Naive thymus-derived CD8-positive, alpha-beta T cell (primary cell): ENCODE results near the gene SNHG17. TPM values are rescaled to one million over a fixed set of nuclear protein-coding genes. Genes with fewer than 3 reads are reported as not detected.
"Not testable (repeated sequence)": the region's sequence is repeated elsewhere in the genome, so short reads cannot be mapped to it uniquely, and the experiment has no call there.

Experiments used
- ATAC-seq, 2 donors: fragments of 150-1000 bp; cut with Tn5 transposase in 1 of 2; sonication (Bioruptor Pico), chemical (Tn5 transposase) in 1 of 2; 1 replicate in 1 of 2; 2 replicates in 1 of 2; pipeline ENCODE4 v1.10.0; 2021; ENCODE audit warnings: mild to moderate bottlenecking in 2 of 2, moderate library complexity in 2 of 2
- POLR2A ChIA-PET: fragments of 350-600 bp; sonication (Branson Sonifier 250); formaldehyde crosslinking; loops from one replicate; lab custom pipeline; 2021; ENCODE audit warnings: antibody characterized with exemption; lab: Charles Lee
- DNase-seq, 10 donors: peaks; one replicate each; pipeline versions ENCODE4 v3.0.0 to v3.0.0-alpha.2; 2020 to 2022
- H3K27ac Mint-ChIP-seq, 10 donors: one replicate each; pipeline ENCODE4 v1.8.0; 2020 to 2022; ENCODE audit warnings: mild to moderate bottlenecking in 10 of 10, mixed read lengths in 10 of 10, moderate library complexity in 4 of 10, inconsistent platforms in 1 of 10
- H3K27me3 Mint-ChIP-seq, 5 donors: one replicate each; pipeline ENCODE4 v1.8.0; 2021 to 2022; ENCODE audit warnings: mixed read lengths in 5 of 5
- H3K36me3 Mint-ChIP-seq, 3 donors: one replicate each; pipeline ENCODE4 v1.8.0; 2020 to 2022; ENCODE audit warnings: mixed read lengths in 3 of 3, mild to moderate bottlenecking in 2 of 3, inconsistent platforms in 1 of 3
- H3K4me1 Mint-ChIP-seq, 4 donors: one replicate each; pipeline ENCODE4 v1.8.0; 2021 to 2022; ENCODE audit warnings: mixed read lengths in 4 of 4
- H3K4me3 Mint-ChIP-seq, 10 donors: one replicate each; pipeline ENCODE4 v1.8.0; 2020 to 2022; ENCODE audit warnings: mild to moderate bottlenecking in 10 of 10, mixed read lengths in 10 of 10, moderate library complexity in 6 of 10, inconsistent platforms in 1 of 10
- H3K9me3 Mint-ChIP-seq, 9 donors: one replicate each; pipeline ENCODE4 v1.8.0; 2020 to 2022; ENCODE audit warnings: mixed read lengths in 9 of 9, mild to moderate bottlenecking in 3 of 9, inconsistent platforms in 1 of 9, moderate library complexity in 1 of 9
- polyA plus RNA-seq, 3 donors: library from polyadenylated mRNA; unstranded; fragments of 300-500 nt; fragmentation: Illumina TruSeq; gene quantifications; one replicate each; pipeline ENCODE4 v1.2.3, GENCODE V29; 2021
- total RNA-seq, 8 experiments: library from RNA in 2 of 8; stranded (reverse) in 2 of 8; gene quantifications; one replicate each; pipeline ENCODE4 v1.2.3 and lab custom pipeline; 2021 to 2026

Gene SNHG17
- total and polyA plus RNA-seq, 5 experiments from 2014 or later, result 33.8 to 127 (median 75.3) TPM

DNA sequence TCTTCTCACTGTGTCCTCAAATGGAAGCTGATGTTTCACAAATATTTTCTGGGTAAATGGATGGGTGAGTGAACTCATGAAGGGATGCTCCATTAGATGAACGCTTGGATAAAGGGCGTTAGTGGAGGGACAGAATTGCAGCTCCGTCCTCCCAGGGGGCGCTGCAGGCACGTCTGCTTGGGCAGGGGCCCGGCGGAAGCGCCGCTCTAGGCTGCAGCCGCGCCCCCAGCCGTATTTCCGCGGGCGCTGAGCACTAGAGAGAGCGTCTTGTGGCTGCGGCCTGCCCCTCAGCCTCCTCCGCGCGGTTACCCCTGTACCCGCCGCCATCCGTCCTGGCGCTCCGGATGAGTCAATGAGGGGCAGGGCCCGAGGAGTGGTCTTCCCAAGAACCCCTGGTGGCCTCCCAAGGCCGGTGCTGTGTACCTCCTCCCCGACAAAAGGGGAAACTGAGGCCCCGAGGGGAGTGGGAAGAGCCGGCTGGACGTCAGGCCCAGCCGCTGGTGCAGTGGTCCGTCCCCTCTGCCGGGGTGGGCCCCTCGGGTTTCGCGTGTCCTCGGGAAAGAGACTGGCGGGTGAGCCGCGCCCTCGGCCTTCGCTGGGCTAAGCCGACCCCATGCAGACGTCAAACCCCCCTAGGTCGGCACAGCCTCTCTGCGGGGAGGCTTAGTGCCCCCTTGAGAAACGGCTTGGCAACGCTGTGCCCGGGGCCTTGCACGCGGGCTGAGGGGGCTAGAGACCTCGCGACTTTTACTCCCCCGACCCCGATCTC lies 11.5 kb upstream of the SNHG17 start:
- Mint-ChIP-seq H3K27ac (peak overlapping the region; percentile 85 to 95 (median 92)), H3K9me3 (no peaks in the 10 kb centered on the region), H3K36me3 (peaks cover 6 to 31% (median 16%) of the 10 kb centered on the region in 3 donors), H3K4me3 (peak overlapping the region; percentile 77 to 94 (median 86)), H3K4me1 (peaks cover 24 to 32% (median 27%) of the 10 kb centered on the region in 4 donors), H3K27me3 (peaks cover 0 to 7% (median 0%) of the 10 kb centered on the region in 5 donors)
- POLR2A ChIA-PET, result interaction anchor here (0.7 to 6.8 kb wide), 8 partner anchors 9 to 413 kb away, joined by 3 to 122 read pairs (median 4); partner anchors contain the start of genes RALGAPB, RPRD1B, SNHG17 and TTI1
- DNase-seq (peak; percentile 82 to 94 (median 91)), ATAC-seq (peak; percentile 98)

GRCh38 chr20:38445901-38446425 lies 10.8 kb upstream of the SNHG17 start:
- POLR2A ChIA-PET, result interaction anchor here (0.7 to 6.8 kb wide), 7 partner anchors 9 to 413 kb away, joined by 3 to 122 read pairs (median 4); partner anchors contain the start of genes RALGAPB, RPRD1B, SNHG17 and TTI1
- ATAC-seq (no peak), DNase-seq (no peak)
- Mint-ChIP-seq H3K4me1 (peaks cover 24 to 32% (median 27%) of the 10 kb centered on the region in 4 donors), H3K27me3 (peaks cover 0 to 9% (median 0%) of the 10 kb centered on the region in 5 donors), H3K27ac (peak overlapping the region; percentile 85 to 95 (median 92)), H3K4me3 (peak overlapping the region; percentile 77 to 94 (median 86)), H3K36me3 (peaks cover 6 to 25% (median 12%) of the 10 kb centered on the region in 3 donors), H3K9me3 (no peaks in the 10 kb centered on the region)

DNA sequence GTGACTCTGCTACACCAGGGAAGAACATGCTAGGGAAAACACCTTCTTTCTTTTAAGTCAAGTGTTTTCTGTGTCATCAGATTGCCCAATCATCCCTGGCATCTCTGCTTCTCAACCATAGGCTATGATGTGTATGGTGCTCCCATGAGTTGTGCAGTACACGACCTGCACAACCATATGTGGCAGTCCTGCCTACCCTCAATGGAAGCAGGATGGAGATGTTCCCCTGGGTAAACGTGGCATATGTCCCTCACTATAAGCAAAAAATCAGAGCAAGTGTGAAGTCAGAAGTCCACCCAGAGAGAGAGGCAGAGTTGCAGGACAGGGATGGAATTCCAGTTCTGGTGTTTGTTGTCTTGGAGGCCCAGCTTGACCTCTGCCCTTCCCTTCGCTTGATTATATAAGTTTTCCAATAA lies 10.3 kb upstream of the SNHG17 start:
- peaks cover 24 to 32% (median 27%) of the 10 kb centered on the region in 4 donors for H3K4me1 Mint-ChIP-seq
- peak overlapping the region in 5 of 10 donors; percentile 6 to 85 (median 49) for H3K27ac Mint-ChIP-seq
- no peak for ATAC-seq
- H3K27me3 Mint-ChIP-seq, result peaks cover 0 to 9% (median 1%) of the 10 kb centered on the region in 5 donors
- H3K36me3 Mint-ChIP-seq, result peaks cover 0 to 19% (median 8%) of the 10 kb centered on the region in 3 donors
- no peaks in the 10 kb centered on the region for H3K9me3 Mint-ChIP-seq
- DNase-seq, result no peak
- H3K4me3 Mint-ChIP-seq, result peak overlapping the region in 5 of 10 donors; percentile 36 to 60 (median 55)
- POLR2A ChIA-PET, result interaction anchor here (1.0 to 6.8 kb wide), 4 partner anchors 8 to 412 kb away, joined by 3 to 122 read pairs (median 36); partner anchors contain the start of genes RALGAPB, RPRD1B, SNHG17 and TTI1

GRCh38 chr20:38441916-38442315 lies 6.8 kb upstream of the SNHG17 start:
- DNase-seq (no peak), ATAC-seq (no peak)
- Mint-ChIP-seq H3K27me3 (peaks cover 0 to 11% (median 2%) of the 10 kb centered on the region in 5 donors), H3K4me3 (no peak overlapping the region), H3K9me3 (no peaks in the 10 kb centered on the region), H3K27ac (peak overlapping the region in 1 of 10 donors; percentile 27), H3K4me1 (peaks cover 6 to 11% (median 11%) of the 10 kb centered on the region in 4 donors), H3K36me3 (no peaks in the 10 kb centered on the region)
- POLR2A ChIA-PET, result no interaction called here

GRCh38 chr20:38441110-38441509 lies 6.0 kb upstream of the SNHG17 start:
- H3K9me3 Mint-ChIP-seq, H3K36me3 Mint-ChIP-seq, POLR2A ChIA-PET, H3K27ac Mint-ChIP-seq, DNase-seq, ATAC-seq, H3K4me3 Mint-ChIP-seq, H3K4me1 Mint-ChIP-seq: not testable (repeated sequence)
- H3K27me3 Mint-ChIP-seq, result peaks cover 0 to 11% (median 4%) of the 10 kb centered on the region in 5 donors

DNA sequence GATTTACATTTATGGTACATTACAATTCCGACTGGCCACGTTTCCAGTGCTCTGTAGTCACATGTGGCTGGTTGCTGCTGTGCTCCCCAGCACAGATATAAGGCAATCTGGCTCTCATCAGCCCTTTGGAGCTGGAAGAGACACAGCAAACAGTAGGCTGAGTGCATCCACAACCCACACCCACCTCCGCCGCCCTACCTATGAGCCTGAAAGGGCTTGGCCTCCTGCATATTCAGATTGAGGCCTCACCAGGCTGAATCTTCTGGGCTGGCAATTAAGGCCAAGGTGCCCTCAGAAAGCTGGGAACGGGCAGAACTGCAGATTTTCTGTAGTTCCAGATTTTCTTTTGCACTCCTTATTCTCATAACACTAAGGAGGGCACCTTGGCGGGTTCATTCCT lies 2.7 kb upstream of the SNHG17 start:
- Mint-ChIP-seq H3K27me3 (peaks cover 0 to 11% (median 4%) of the 10 kb centered on the region in 5 donors), H3K27ac (no peak overlapping the region), H3K4me3 (no peak overlapping the region), H3K36me3 (peaks cover 0 to 12% (median 0%) of the 10 kb centered on the region in 3 donors), H3K4me1 (peaks cover 10 to 23% (median 17%) of the 10 kb centered on the region in 4 donors), H3K9me3 (no peaks in the 10 kb centered on the region)
- no peak for ATAC-seq
- DNase-seq, result no peak
- POLR2A ChIA-PET, result interaction anchor here (0.7 to 2.1 kb wide), 2 partner anchors 8 to 11 kb away, joined by 6 to 8 read pairs; no protein-coding TSS in a partner anchor

- H3K4me1 Mint-ChIP-seq, result peaks cover 20 to 44% (median 38%) of the 10 kb centered on the region in 4 donors
- DNase-seq (no peak), ATAC-seq (no peak)
- H3K27ac Mint-ChIP-seq, result peak overlapping the region; percentile 88 to 99 (median 97)
- peak overlapping the region; percentile 85 to 98 (median 94) for H3K4me3 Mint-ChIP-seq
- H3K36me3 Mint-ChIP-seq, result peaks cover 0 to 32% (median 9%) of the 10 kb centered on the region in 3 donors
- H3K27me3 Mint-ChIP-seq, result peaks cover 0 to 7% (median 3%) of the 10 kb centered on the region in 5 donors
- POLR2A ChIA-PET, result interaction anchor here (1.5 to 4.6 kb wide), 3 partner anchors 10 to 38 kb away, joined by 3 to 122 read pairs (median 32); partner anchors contain the start of gene RALGAPB
- H3K9me3 Mint-ChIP-seq, result no peaks in the 10 kb centered on the region
Observed at GRCh38 chr20:38435555-38435939, 419 bp upstream of the SNHG17 start.

DNA sequence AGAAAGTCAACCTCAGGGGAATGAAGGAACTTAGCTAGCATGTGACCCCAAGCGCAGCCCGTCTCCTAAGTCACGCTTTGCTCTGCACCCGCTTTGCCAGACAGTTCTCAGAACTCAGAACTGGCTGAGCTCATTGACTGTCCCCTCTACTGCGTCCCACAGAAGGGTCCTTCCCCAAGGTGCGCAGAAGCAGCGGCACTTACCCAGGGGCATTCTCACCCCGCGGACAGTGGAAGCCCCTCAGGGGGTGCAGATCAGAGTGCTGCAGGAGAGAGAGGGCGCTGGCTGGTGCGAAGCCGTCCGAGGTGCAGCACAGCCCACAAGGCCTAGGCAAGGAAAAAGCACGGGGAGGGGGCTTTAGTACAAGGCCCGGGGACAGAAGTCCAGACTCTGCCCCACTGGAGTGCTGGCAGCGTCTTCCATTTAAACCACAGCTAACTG lies 807 bp downstream of the SNHG17 start:
- H3K4me3 Mint-ChIP-seq, result peak overlapping the region; percentile 85 to 98 (median 94)
- peaks cover 0 to 45% (median 9%) of the 10 kb centered on the region in 3 donors for H3K36me3 Mint-ChIP-seq
- peak overlapping the region; percentile 88 to 99 (median 97) for H3K27ac Mint-ChIP-seq
- POLR2A ChIA-PET, result interaction anchor here (1.1 to 4.6 kb wide), 4 partner anchors 9 to 39 kb away, joined by 3 to 122 read pairs (median 18); partner anchors contain the start of gene RALGAPB
- DNase-seq, result peak in 6 of 10 donors; percentile 4 to 46 (median 20)
- H3K9me3 Mint-ChIP-seq, result no peaks in the 10 kb centered on the region
- peaks cover 0 to 5% (median under 1%) of the 10 kb centered on the region in 5 donors for H3K27me3 Mint-ChIP-seq
- peaks cover 22 to 50% (median 42%) of the 10 kb centered on the region in 4 donors for H3K4me1 Mint-ChIP-seq
- peak; percentile 37 to 40 for ATAC-seq

DNA sequence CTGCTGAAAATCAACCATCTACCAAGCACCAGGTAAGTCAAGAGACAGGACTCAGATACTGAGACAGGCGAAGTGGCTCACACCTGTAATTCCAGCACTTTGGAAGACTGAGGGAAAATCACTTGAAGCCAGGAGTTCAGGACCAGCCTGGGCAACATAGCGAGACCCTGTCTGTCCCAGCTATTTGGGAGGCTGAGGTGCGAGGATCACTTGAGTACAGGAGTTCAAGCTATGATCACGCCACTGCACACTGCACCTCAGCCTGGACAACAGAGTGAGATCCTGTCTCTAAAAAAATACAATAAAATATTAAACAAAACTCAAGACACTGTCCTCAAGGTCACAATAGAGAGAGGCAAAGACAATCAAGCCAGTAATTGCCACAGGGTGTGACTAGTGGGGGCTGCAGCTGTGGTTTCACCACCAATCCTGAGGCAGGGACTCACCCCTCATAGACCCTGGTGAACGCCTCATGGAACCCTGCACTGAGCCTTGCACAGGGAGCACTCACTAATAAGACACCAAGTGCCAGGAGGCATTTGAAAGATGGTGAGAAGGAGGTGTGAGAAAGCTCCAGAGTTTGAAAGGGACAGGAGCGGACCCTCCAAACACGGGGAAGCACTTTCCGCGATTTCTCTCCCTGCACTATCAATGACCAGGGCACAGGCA lies 1.7 kb downstream of the SNHG17 start:
- Mint-ChIP-seq H3K4me3 (peak overlapping the region; percentile 85 to 98 (median 94)), H3K36me3 (peaks cover 0 to 53% (median 9%) of the 10 kb centered on the region in 3 donors), H3K9me3 (no peaks in the 10 kb centered on the region), H3K27me3 (peaks cover 0 to 4% (median 0%) of the 10 kb centered on the region in 5 donors), H3K27ac (peak overlapping the region; percentile 31 to 99 (median 97)), H3K4me1 (peaks cover 29 to 58% (median 48%) of the 10 kb centered on the region in 4 donors)
- ATAC-seq (no peak), DNase-seq (no peak)
- POLR2A ChIA-PET, result interaction anchor here (2.7 to 4.6 kb wide), 2 partner anchors 13 to 40 kb away, joined by 32 to 122 read pairs; partner anchors contain the start of gene RALGAPB

GRCh38 chr20:38432870-38433269 lies 2.3 kb downstream of the SNHG17 start:
- H3K9me3 Mint-ChIP-seq, DNase-seq, ATAC-seq, H3K27me3 Mint-ChIP-seq: not testable (repeated sequence)
- peaks cover 0 to 59% (median 9%) of the 10 kb centered on the region in 3 donors for H3K36me3 Mint-ChIP-seq
- peak overlapping the region in 7 of 10 donors; percentile 8 to 98 (median 85) for H3K4me3 Mint-ChIP-seq
- H3K27ac Mint-ChIP-seq, result peak overlapping the region in 9 of 10 donors; percentile 19 to 99 (median 97)
- peaks cover 33 to 60% (median 52%) of the 10 kb centered on the region in 4 donors for H3K4me1 Mint-ChIP-seq
- POLR2A ChIA-PET, result interaction anchor here (4.6 kb wide), 1 partner anchor 13 kb away, joined by 122 read pairs; no protein-coding TSS in a partner anchor

DNA sequence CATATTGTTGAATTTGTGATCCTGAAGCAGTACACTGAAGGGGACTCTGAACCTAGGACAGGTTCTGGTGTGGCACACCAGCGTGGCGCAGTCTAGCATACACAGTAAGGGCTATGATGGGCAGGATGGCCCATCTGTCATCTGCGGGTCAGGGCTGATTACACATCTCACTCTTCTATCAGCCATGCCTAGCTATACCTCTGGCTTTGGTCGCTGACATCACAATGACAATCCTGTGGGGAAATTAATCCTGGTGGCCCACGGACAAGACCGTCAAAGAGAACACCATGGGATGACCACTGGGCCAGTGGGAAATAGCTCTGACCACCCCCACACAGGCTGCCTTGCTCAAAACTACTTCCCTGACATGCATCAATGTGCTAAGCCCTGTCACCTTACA lies 2.8 kb downstream of the SNHG17 start:
- POLR2A ChIA-PET, result interaction anchor here (4.6 kb wide), 1 partner anchor 14 kb away, joined by 122 read pairs; no protein-coding TSS in a partner anchor
- no peak for DNase-seq
- Mint-ChIP-seq H3K27ac (peak overlapping the region in 6 of 10 donors; percentile 23 to 63 (median 36)), H3K9me3 (no peaks in the 10 kb centered on the region), H3K27me3 (peaks cover 0 to 4% (median 0%) of the 10 kb centered on the region in 5 donors), H3K4me3 (peak overlapping the region in 7 of 10 donors; percentile 16 to 97 (median 55)), H3K36me3 (peaks cover 0 to 64% (median 9%) of the 10 kb centered on the region in 3 donors), H3K4me1 (peaks cover 33 to 65% (median 54%) of the 10 kb centered on the region in 4 donors)
- no peak for ATAC-seq
